ENCODE measurements around the gene DAB1.

DNA sequence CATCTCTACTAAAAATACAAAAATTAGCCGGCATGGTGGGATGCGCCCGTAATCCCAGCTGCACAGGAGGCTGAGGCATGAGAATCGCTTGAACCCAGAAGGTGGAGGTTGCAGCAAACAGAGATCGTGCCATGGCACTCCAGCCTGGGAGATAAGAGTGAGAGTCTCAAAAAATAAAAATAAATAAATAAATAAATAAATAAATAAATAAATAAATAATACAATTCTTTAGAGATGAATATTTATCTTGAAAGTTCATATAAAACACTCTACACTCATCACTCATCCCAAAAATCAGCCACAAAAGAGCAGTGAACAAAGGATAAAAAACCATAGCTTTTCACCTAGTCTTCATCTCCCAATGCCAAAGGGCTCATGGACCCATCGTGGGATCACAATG, 295.9 kb downstream of the DAB1 start:
- TF ChIP-seq, protein P1, sequence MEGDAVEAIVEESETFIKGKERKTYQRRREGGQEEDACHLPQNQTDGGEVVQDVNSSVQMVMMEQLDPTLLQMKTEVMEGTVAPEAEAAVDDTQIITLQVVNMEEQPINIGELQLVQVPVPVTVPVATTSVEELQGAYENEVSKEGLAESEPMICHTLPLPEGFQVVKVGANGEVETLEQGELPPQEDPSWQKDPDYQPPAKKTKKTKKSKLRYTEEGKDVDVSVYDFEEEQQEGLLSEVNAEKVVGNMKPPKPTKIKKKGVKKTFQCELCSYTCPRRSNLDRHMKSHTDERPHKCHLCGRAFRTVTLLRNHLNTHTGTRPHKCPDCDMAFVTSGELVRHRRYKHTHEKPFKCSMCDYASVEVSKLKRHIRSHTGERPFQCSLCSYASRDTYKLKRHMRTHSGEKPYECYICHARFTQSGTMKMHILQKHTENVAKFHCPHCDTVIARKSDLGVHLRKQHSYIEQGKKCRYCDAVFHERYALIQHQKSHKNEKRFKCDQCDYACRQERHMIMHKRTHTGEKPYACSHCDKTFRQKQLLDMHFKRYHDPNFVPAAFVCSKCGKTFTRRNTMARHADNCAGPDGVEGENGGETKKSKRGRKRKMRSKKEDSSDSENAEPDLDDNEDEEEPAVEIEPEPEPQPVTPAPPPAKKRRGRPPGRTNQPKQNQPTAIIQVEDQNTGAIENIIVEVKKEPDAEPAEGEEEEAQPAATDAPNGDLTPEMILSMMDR (IDR thresholded peaks at IDR 0.05) = no peak
- TF ChIP-seq POLR2A (IDR thresholded peaks at IDR 0.05) (no peak), EP300 (IDR thresholded peaks at IDR 0.05) (no peak), POLR2AphosphoS5 (IDR thresholded peaks at IDR 0.05) (no peak)

Data from sigmoid colon (tissue), 4 donors.